Glutamatergic neuron (in vitro differentiated cells): ENCODE measurements around the gene PRELP. TPM values are rescaled to one million over a fixed set of nuclear protein-coding genes. Genes with fewer than 3 reads are reported as not detected.
"Not testable (repeated sequence)": the region's sequence is repeated elsewhere in the genome, so short reads cannot be mapped to it uniquely, and the experiment has no call there.

Experiments used
- DNase-seq: peaks from one replicate; pipeline ENCODE4 v3.0.0; 2022
- H3K27ac Mint-ChIP-seq: one replicate; pipeline ENCODE4 v1.8.0; 2020; ENCODE audit warnings: mild to moderate bottlenecking, mixed read lengths, inconsistent platforms; ENCODE audit not compliant: unreplicated experiment
- H3K27me3 Mint-ChIP-seq: one replicate; pipeline ENCODE4 v1.8.0; 2020; ENCODE audit warnings: mild to moderate bottlenecking, moderate library complexity, mixed read lengths, inconsistent platforms; ENCODE audit not compliant: unreplicated experiment
- H3K36me3 Mint-ChIP-seq: one replicate; pipeline ENCODE4 v1.8.0; 2020; ENCODE audit warnings: mild to moderate bottlenecking, mixed read lengths, inconsistent platforms; ENCODE audit not compliant: unreplicated experiment
- H3K4me1 Mint-ChIP-seq: one replicate; pipeline ENCODE4 v1.8.0; 2020; ENCODE audit warnings: mild to moderate bottlenecking, low read depth, mixed read lengths, inconsistent platforms; ENCODE audit not compliant: unreplicated experiment
- H3K4me3 Mint-ChIP-seq: one replicate; pipeline ENCODE4 v1.8.0; 2020; ENCODE audit warnings: mild to moderate bottlenecking, mixed read lengths, inconsistent platforms; ENCODE audit not compliant: unreplicated experiment
- H3K9me3 Mint-ChIP-seq: one replicate; pipeline ENCODE4 v1.8.0; 2020; ENCODE audit warnings: mild to moderate bottlenecking, moderate library complexity, mixed read lengths, inconsistent platforms; ENCODE audit not compliant: unreplicated experiment
- CTCF ChIP-seq: fragments of 200-600 bp; sonication (generic); IDR thresholded peaks from one replicate; pipeline ENCODE4 v1.5.0; 2021; ENCODE audit not compliant: partially characterized antibody, unreplicated experiment
- total RNA-seq: library from RNA; stranded (reverse); fragmentation: NEBNext Ultra II Directional; extraction: Animal tissue kit (Norgen Biotek cat#: 25700); gene quantifications from one replicate; pipeline ENCODE4 v1.2.1, GENCODE V29; 2021; ENCODE audit not compliant: unreplicated experiment

PRELP gene
- total RNA-seq, 1 donor from 2014 or later = not detected

DNA sequence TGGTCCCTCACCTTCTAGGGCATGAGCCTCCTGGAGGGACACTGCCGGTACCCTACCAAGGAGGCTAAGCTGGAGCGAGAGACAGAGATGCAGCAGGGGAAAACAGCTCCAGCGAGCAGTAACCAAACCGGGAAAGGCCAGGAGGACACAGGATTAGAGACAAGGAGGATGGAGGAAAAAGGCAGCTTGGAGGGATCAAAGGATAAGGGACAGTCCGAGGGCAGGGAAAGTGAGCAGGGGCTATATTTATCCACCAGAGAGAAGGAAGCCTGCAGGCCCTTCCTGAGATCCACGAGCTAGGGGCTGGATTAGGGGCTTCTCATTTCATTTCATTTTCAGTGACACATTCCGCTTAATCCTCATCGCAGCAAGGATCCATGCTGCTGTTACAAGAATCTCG, 33.8 kb upstream of the PRELP start:
- Mint-ChIP-seq H3K4me1 (peaks cover 3% of the 10 kb centered on the region), H3K4me3 (no peak overlapping the region), H3K27ac (no peak overlapping the region), H3K36me3 (peaks cover 6% of the 10 kb centered on the region), H3K9me3 (no peaks in the 10 kb centered on the region), H3K27me3 (peaks cover 10% of the 10 kb centered on the region)
- DNase-seq = no peak
- no peak for TF ChIP-seq CTCF

DNA sequence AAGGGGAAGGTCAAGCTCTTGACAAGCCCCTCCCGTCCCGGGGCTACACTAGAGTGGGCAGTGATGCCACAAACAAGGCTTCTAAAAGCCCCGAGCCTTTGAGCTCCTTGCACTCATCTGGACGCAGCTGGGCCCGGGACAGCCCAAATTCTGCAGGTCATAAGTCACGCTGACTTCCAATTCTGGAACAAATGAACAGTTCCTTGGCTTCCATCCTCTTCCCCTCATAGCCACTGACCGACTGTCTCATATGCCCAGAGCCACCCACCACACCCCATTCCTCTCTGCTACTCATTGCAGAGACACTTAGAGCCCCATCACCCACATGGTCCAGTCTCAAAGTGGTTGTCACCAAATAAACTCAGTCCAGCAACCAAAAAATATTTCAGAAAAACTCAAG, 32.8 kb upstream of the PRELP start:
- peaks cover 10% of the 10 kb centered on the region for H3K27me3 Mint-ChIP-seq
- DNase-seq = no peak
- no peak overlapping the region for H3K4me3 Mint-ChIP-seq
- H3K36me3 Mint-ChIP-seq = peaks cover 6% of the 10 kb centered on the region
- no peaks in the 10 kb centered on the region for H3K9me3 Mint-ChIP-seq
- no peak overlapping the region for H3K27ac Mint-ChIP-seq
- TF ChIP-seq CTCF = no peak
- peaks cover 7% of the 10 kb centered on the region for H3K4me1 Mint-ChIP-seq

GRCh38 chr1:203443296-203443695, 32.3 kb upstream of the PRELP start:
- Mint-ChIP-seq H3K4me1 (peaks cover 10% of the 10 kb centered on the region), H3K9me3 (peaks cover 1% of the 10 kb centered on the region), H3K36me3 (peaks cover 6% of the 10 kb centered on the region), H3K27ac (no peak overlapping the region), H3K27me3 (peaks cover 8% of the 10 kb centered on the region), H3K4me3 (no peak overlapping the region)
- no peak for TF ChIP-seq CTCF
- no peak for DNase-seq

DNA sequence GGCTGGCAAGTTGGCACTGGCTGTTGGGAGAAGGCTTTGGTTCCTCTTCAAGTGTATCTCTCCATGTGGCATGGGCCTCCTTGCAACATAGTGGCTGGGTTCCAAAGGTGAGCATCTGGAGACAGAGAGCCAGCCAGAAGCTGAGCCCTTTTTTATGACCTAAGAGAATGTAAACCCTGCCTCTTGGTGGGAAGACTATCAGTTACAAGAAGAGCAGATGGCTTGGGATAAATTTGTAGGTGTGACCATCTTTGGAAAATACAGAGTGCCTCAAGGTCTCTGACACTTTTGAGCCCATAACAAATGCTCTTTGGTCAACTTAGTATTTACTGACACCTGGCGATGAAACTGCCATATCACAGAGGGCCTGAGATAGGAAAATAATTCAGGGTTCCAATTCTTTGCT, 31.4 kb upstream of the PRELP start:
- peaks cover 6% of the 10 kb centered on the region for H3K36me3 Mint-ChIP-seq
- TF ChIP-seq CTCF = no peak
- H3K4me3 Mint-ChIP-seq = no peak overlapping the region
- H3K27ac Mint-ChIP-seq = no peak overlapping the region
- H3K4me1 Mint-ChIP-seq = peaks cover 17% of the 10 kb centered on the region
- peaks cover 8% of the 10 kb centered on the region for H3K27me3 Mint-ChIP-seq
- no peak for DNase-seq
- H3K9me3 Mint-ChIP-seq = peaks cover 6% of the 10 kb centered on the region

DNA sequence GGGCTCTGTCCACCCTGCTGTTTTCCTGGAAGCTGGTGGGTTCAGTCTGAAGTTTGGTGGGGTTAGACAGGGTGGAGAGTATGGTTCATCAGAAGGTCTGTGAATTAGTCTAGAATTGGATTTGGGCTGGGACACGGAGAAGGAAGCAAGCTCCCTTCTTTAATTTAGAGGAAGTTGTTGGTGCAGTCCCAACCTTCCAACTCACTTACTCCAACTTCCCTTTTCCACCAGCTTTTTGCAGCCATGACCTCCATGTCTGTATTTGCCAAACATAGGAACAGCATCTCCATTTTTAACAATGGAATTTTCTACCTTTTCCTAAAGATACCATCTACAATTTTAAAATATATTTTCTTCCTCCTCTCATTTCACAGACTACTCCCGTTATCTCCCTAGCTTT, 28.5 kb upstream of the PRELP start:
- TF ChIP-seq CTCF = no peak
- no peak overlapping the region for H3K4me3 Mint-ChIP-seq
- peaks cover 7% of the 10 kb centered on the region for H3K27me3 Mint-ChIP-seq
- no peak overlapping the region for H3K27ac Mint-ChIP-seq
- H3K9me3 Mint-ChIP-seq = peaks cover 6% of the 10 kb centered on the region
- peaks cover 6% of the 10 kb centered on the region for H3K36me3 Mint-ChIP-seq
- peaks cover 26% of the 10 kb centered on the region for H3K4me1 Mint-ChIP-seq
- DNase-seq = no peak

GRCh38 chr1:203447598-203447997, 28.0 kb upstream of the PRELP start:
- DNase-seq, H3K4me3 Mint-ChIP-seq, H3K9me3 Mint-ChIP-seq, H3K36me3 Mint-ChIP-seq, H3K27me3 Mint-ChIP-seq: not testable (repeated sequence)
- H3K27ac Mint-ChIP-seq = peak overlapping the region; percentile 75
- peaks cover 28% of the 10 kb centered on the region for H3K4me1 Mint-ChIP-seq
